Endothelial cell of umbilical vein (primary cell): ENCODE results near the gene UGT2B7. TPM values are rescaled to one million over a fixed set of nuclear protein-coding genes. Genes with fewer than 3 reads are reported as not detected.
"Not testable (repeated sequence)": the region's sequence is repeated elsewhere in the genome, so short reads cannot be mapped to it uniquely, and the experiment has no call there.

Experiments
- BruUV-seq: library from RNA; stranded (reverse); fragments of 400-500 nt; replicated peaks from 2 replicates; lab custom pipeline; 2021; lab: Mats Ljungman, UMichigan
- CTCF ChIA-PET: fragments of 300-600, 350-600 bp; sonication (Branson Sonifier 250); formaldehyde crosslinking; loops from one replicate; lab custom pipeline; 2021; ENCODE audit warnings: antibody characterized with exemption, inconsistent platforms; lab: Charles Lee
- POLR2A ChIA-PET: fragments of 300-600, 350-600 bp; sonication (Branson Sonifier 250); formaldehyde crosslinking; loops from one replicate; lab custom pipeline; 2021; ENCODE audit warnings: antibody characterized with exemption, inconsistent platforms; lab: Charles Lee
- DNase-seq: peaks from one replicate; pipeline ENCODE4 v3.0.0-alpha.2; 2011; ENCODE audit warnings: low read depth, low spot score
- FAIRE-seq: peaks from 2 replicates; lab custom pipeline; 2011; peaks lifted over from hg19 to GRCh38; lab: Jason Lieb, UNC
- H2AFZ ChIP-seq: 2 replicates; pipeline ENCODE4 v1.6.0; 2012; ENCODE audit warnings: low read depth, low read length, control low read depth, inconsistent platforms
- H3K27ac ChIP-seq: 2 replicates; pipeline ENCODE4 v1.5.1; 2011; ENCODE audit warnings: low read depth, mild to moderate bottlenecking, control low read depth, low read length, moderate library complexity; ENCODE audit not compliant: insufficient read depth
- H3K27me3 ChIP-seq, 2 experiments: 2 replicates each; pipeline versions ENCODE4 v1.6.0 to v1.6.1; 2011; ENCODE audit warnings: low read length in 2 of 2, mixed read lengths in 1 of 2; ENCODE audit not compliant: control insufficient read depth in 2 of 2, insufficient read depth in 2 of 2
- H3K36me3 ChIP-seq, 2 experiments: 2 replicates in 1 of 2; 3 replicates in 1 of 2; pipeline ENCODE4 v1.5.1; 2011; ENCODE audit warnings: low read length in 2 of 2, mild to moderate bottlenecking in 1 of 2, moderate library complexity in 1 of 2; ENCODE audit not compliant: control insufficient read depth in 2 of 2, insufficient read depth in 2 of 2; ENCODE audit errors: extremely low read depth in 1 of 2
- H3K4me1 ChIP-seq: 3 replicates; pipeline ENCODE4 v1.5.1; 2011; ENCODE audit warnings: mild to moderate bottlenecking, low read length; ENCODE audit not compliant: control insufficient read depth, insufficient read depth; ENCODE audit errors: extremely low read depth
- H3K4me2 ChIP-seq: 2 replicates; pipeline ENCODE4 v1.6.1; 2011; ENCODE audit warnings: low read length, control low read depth, mixed read lengths; ENCODE audit not compliant: insufficient read depth
- H3K4me3 ChIP-seq, 3 experiments: fragments of 200-600 bp in 1 of 3; sonication (generic), shearing (Covaris generic) in 1 of 3; replicated peaks in 1 of 3; 2 replicates each; pipeline ENCODE4 v1.5.1; 2011 to 2016; ENCODE audit warnings: control low read depth in 3 of 3, low read length in 3 of 3, mild to moderate bottlenecking in 2 of 3, inconsistent platforms in 1 of 3, low read depth in 1 of 3, moderate library complexity in 1 of 3; ENCODE audit not compliant: insufficient read depth in 1 of 3
- H3K79me2 ChIP-seq: 2 replicates; pipeline ENCODE4 v1.6.0; 2012; ENCODE audit warnings: low read length, inconsistent platforms; ENCODE audit not compliant: control insufficient read depth, insufficient read depth
- H3K9ac ChIP-seq: replicated peaks from 2 replicates; pipeline ENCODE3; 2011; ENCODE audit warnings: low read length, control low read depth; ENCODE audit not compliant: insufficient read depth; ENCODE audit errors: extremely low read depth
- H3K9me1 ChIP-seq: replicated peaks from 3 replicates; pipeline ENCODE4 v1.6.0; 2011; ENCODE audit warnings: mild to moderate bottlenecking, low read length; ENCODE audit not compliant: control insufficient read depth, insufficient read depth; ENCODE audit errors: extremely low read depth
- H3K9me3 ChIP-seq: replicated peaks from 2 replicates; pipeline ENCODE4 v1.5.1; 2012; ENCODE audit warnings: low read length, inconsistent platforms; ENCODE audit not compliant: control insufficient read depth, insufficient read depth
- H4K20me1 ChIP-seq: replicated peaks from 2 replicates; pipeline ENCODE3; 2011; ENCODE audit warnings: mild to moderate bottlenecking, low read length; ENCODE audit not compliant: control insufficient read depth, insufficient read depth; ENCODE audit errors: extremely low read depth
- EZH2 ChIP-seq: IDR thresholded peaks from 2 replicates; pipeline ENCODE4 v1.6.1; 2012; ENCODE audit warnings: borderline replicate concordance, low read depth, mild to moderate bottlenecking, moderate library complexity, low read length, inconsistent platforms; ENCODE audit not compliant: severe bottlenecking
- FOS ChIP-seq: IDR thresholded peaks from 2 replicates; pipeline ENCODE4 v1.6.1; 2011; ENCODE audit warnings: mild to moderate bottlenecking, low read length, moderate library complexity, borderline replicate concordance; ENCODE audit not compliant: insufficient read depth
- GATA2 ChIP-seq: IDR thresholded peaks from 2 replicates; pipeline ENCODE4 v1.7.0; 2011; ENCODE audit warnings: low read depth, mild to moderate bottlenecking, moderate library complexity, mixed read lengths, low read length; ENCODE audit not compliant: insufficient read length, insufficient read depth
- JUN ChIP-seq: IDR thresholded peaks from 2 replicates; pipeline ENCODE4 v1.6.1; 2011; ENCODE audit warnings: borderline replicate concordance, low read depth; ENCODE audit not compliant: insufficient read length, insufficient read depth
- MAX ChIP-seq: IDR thresholded peaks from 2 replicates; pipeline ENCODE4 v1.6.1; 2011; ENCODE audit not compliant: insufficient read depth, insufficient read length
- MYC ChIP-seq: IDR thresholded peaks from one replicate; pipeline ENCODE4 v1.6.1; 2011; ENCODE audit warnings: mild to moderate bottlenecking, low read depth, low read length
- POLR2A ChIP-seq: IDR thresholded peaks from 2 replicates; pipeline ENCODE4 v1.6.1; 2012; ENCODE audit warnings: low read depth, mild to moderate bottlenecking, control low read depth, low read length
- POLR2AphosphoS5 ChIP-seq: IDR thresholded peaks from 2 replicates; pipeline ENCODE4 v1.6.1; 2012; ENCODE audit warnings: low read depth, mild to moderate bottlenecking, control low read depth, low read length, moderate library complexity; ENCODE audit not compliant: insufficient read depth
- dilution Hi-C: fragments of 300-500 bp; cut with MboI; formaldehyde crosslinking; loops from one replicate; pipeline ENCODE4 v1.15.0; 2019; ENCODE audit warnings: low sequenced_read_pairs; ENCODE audit not compliant: extremely low pct_ligation_motif_present
- intact Hi-C: fragments of 100-400 bp; cut with micrococcal nuclease; formaldehyde crosslinking; loops from one replicate; pipeline ENCODE4 v1.10.0; 2022
- polyA plus RNA-seq, 4 experiments: library from polyadenylated mRNA; depleted of rRNA in 3 of 4; stranded (reverse) in 3 of 4; unstranded in 1 of 4; fragments of >200 nt; gene quantifications; 2 replicates each; pipeline versions ENCODE4 v1.2.1 to v1.2.3, GENCODE V29; 2011 to 2012; ENCODE audit warnings: missing spikeins in 1 of 4
- total RNA-seq: library from RNA; stranded (reverse); gene quantifications from 2 replicates; pipeline ENCODE4 v1.2.3, GENCODE V29; 2021
- TF ChIP-seq, protein P1 (sequence below), 2 donors: IDR thresholded peaks; 1 replicate in 1 of 2; 2 replicates in 1 of 2; pipeline ENCODE4 v1.5.1; 2011; ENCODE audit warnings: low read length in 2 of 2, mild to moderate bottlenecking in 2 of 2, moderate library complexity in 2 of 2, control low read depth in 1 of 2, inconsistent platforms in 1 of 2, low read depth in 1 of 2; ENCODE audit not compliant: insufficient read depth in 1 of 2; ENCODE audit errors: extremely low read depth in 1 of 2

The UGT2B7 gene
- total and polyA plus RNA-seq, 2 donors (not counting 3 experiments of a cell fraction or from before 2014, with no cell fraction given): not detected

GRCh38 chr4:69049860-69050259 is 46.4 kb upstream of the UGT2B7 start:
- dilution Hi-C loops (no loop called here), intact Hi-C loops (no loop called here)
- H3K9me3 ChIP-seq: no peaks in the 10 kb centered on the region
- no peak overlapping the region for H2AFZ ChIP-seq
- no peaks in the 10 kb centered on the region for H3K27me3 ChIP-seq
- H3K9ac ChIP-seq: no peak overlapping the region
- no peaks in the 10 kb centered on the region for H3K79me2 ChIP-seq
- FAIRE-seq (no peak), DNase-seq (no peak)
- TF ChIP-seq GATA2 (no peak), POLR2A (no peak), MYC (no peak), JUN (no peak), FOS (no peak), EZH2 (no peak), MAX (no peak), POLR2AphosphoS5 (no peak)
- TF ChIP-seq, protein P1, sequence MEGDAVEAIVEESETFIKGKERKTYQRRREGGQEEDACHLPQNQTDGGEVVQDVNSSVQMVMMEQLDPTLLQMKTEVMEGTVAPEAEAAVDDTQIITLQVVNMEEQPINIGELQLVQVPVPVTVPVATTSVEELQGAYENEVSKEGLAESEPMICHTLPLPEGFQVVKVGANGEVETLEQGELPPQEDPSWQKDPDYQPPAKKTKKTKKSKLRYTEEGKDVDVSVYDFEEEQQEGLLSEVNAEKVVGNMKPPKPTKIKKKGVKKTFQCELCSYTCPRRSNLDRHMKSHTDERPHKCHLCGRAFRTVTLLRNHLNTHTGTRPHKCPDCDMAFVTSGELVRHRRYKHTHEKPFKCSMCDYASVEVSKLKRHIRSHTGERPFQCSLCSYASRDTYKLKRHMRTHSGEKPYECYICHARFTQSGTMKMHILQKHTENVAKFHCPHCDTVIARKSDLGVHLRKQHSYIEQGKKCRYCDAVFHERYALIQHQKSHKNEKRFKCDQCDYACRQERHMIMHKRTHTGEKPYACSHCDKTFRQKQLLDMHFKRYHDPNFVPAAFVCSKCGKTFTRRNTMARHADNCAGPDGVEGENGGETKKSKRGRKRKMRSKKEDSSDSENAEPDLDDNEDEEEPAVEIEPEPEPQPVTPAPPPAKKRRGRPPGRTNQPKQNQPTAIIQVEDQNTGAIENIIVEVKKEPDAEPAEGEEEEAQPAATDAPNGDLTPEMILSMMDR (IDR thresholded peaks at IDR 0.05; ENCODE audit: extremely low read depth in 1 of 2, insufficient read depth in 1 of 2, low read depth in 1 of 2, low read length in 2 of 2): no peak
- H3K4me2 ChIP-seq: no peak overlapping the region
- H3K9me1 ChIP-seq: no peaks in the 10 kb centered on the region
- H3K4me3 ChIP-seq: no peak overlapping the region
- peaks cover 4% of the 10 kb centered on the region for H3K4me1 ChIP-seq
- no TSS peak for BruUV-seq
- ChIA-PET POLR2A (no interaction called here), CTCF (interaction anchor here (1.0 to 1.9 kb wide), 2 partner anchors 12 to 778 kb away, joined by 3 to 5 read pairs; no protein-coding TSS in a partner anchor)
- no peaks in the 10 kb centered on the region for H3K36me3 ChIP-seq
- no peak overlapping the region for H3K27ac ChIP-seq
- no peaks in the 10 kb centered on the region for H4K20me1 ChIP-seq

DNA sequence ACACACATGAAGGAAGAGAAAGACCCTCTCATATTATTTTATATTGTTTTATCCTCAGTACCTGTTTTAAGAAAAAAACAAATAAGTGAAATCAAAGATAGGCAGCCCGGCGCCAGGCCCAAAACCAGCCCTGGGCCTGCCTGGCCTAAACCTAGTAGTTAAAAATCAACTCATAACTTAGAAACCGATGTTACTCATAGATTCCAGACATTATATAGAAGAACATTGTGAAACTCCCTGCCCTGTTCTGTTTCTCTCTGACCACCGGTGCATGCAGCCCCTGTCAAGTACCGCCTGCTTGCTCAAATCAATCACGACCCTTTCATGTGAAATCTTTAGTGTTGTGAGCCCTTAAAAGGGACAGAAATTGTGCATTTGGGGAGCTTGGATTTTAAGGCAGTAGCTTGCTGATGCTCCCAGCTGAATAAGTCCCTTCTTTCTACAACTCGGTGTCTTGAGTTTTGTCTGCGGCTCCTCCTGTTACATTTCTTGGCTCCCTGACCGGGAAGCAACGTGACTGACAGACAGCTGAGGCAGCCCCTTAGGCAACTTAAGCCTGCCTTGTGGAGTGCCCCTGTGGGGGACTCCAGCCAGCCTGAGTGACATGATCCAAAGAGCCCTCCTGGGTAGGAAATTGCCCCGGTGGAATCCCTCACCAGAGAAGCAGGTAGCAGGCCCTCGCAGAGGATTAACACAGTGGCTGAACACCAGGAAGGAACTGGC is 45.3 kb upstream of the UGT2B7 start:
- FAIRE-seq, H3K4me1 ChIP-seq, H3K9ac ChIP-seq, BruUV-seq, H3K9me1 ChIP-seq, H3K27ac ChIP-seq, H3K36me3 ChIP-seq, H2AFZ ChIP-seq, DNase-seq, POLR2A ChIA-PET, H4K20me1 ChIP-seq, dilution Hi-C loops, H3K9me3 ChIP-seq, intact Hi-C loops, H3K4me3 ChIP-seq, H3K4me2 ChIP-seq, H3K27me3 ChIP-seq, H3K79me2 ChIP-seq: not testable (repeated sequence)
- CTCF ChIA-PET: interaction anchor here (1.9 kb wide), 1 partner anchor 13 kb away, joined by 5 read pairs; no protein-coding TSS in a partner anchor
